HG03439 (cell line): ENCODE measurements around the gene LACC1.
A peak's percentile ranks its signal among the peaks of the same experiment; 100 is the strongest.

Experiments used
- ATAC-seq: cut with Tn5 transposase; IDR thresholded peaks from one replicate; pipeline ENCODE4 v1.9.1; 2021; ENCODE audit warnings: mild to moderate bottlenecking, moderate library complexity; ENCODE audit not compliant: unreplicated experiment

The LACC1 gene

GRCh38 chr13:43883631-43884030, 3.9 kb downstream of the LACC1 start:
- ATAC-seq = no peak

- ATAC-seq = no peak
These were observed 4.5 kb downstream of the LACC1 start for GRCh38 chr13:43884222-43884621.

- no peak for ATAC-seq
These were observed 14.7 kb downstream of the LACC1 start for GRCh38 chr13:43894438-43894837.

- no peak for ATAC-seq
These were observed 16.2 kb downstream of the LACC1 start for GRCh38 chr13:43895940-43896339.

GRCh38 chr13:43905435-43906031, 25.8 kb downstream of the LACC1 start:
- no peak for ATAC-seq

- no peak for ATAC-seq
These were observed 28.7 kb downstream of the LACC1 start for GRCh38 chr13:43908156-43909126.

GRCh38 chr13:43910856-43911255, 31.2 kb downstream of the LACC1 start:
- no peak for ATAC-seq

GRCh38 chr13:43911278-43911677, 31.6 kb downstream of the LACC1 start:
- no peak for ATAC-seq

GRCh38 chr13:43911871-43912270, 32.2 kb downstream of the LACC1 start:
- ATAC-seq = no peak

GRCh38 chr13:43915451-43915850, 35.7 kb downstream of the LACC1 start:
- no peak for ATAC-seq

GRCh38 chr13:43916828-43917227, 37.1 kb downstream of the LACC1 start:
- ATAC-seq = no peak

GRCh38 chr13:43918636-43919035, 38.9 kb downstream of the LACC1 start:
- ATAC-seq = no peak

GRCh38 chr13:43920965-43921674, 41.4 kb downstream of the LACC1 start:
- ATAC-seq = no peak

GRCh38 chr13:43924549-43925245, 45.0 kb downstream of the LACC1 start:
- ATAC-seq = peak; percentile 74

GRCh38 chr13:43929947-43930346, 50.2 kb downstream of the LACC1 start:
- ATAC-seq = no peak

GRCh38 chr13:43933378-43933777, 53.7 kb downstream of the LACC1 start:
- peak; percentile 100 for ATAC-seq

GRCh38 chr13:43934273-43934672, 54.6 kb downstream of the LACC1 start:
- no peak for ATAC-seq

- ATAC-seq = no peak
These were observed 56.2 kb downstream of the LACC1 start for GRCh38 chr13:43935878-43936277.

GRCh38 chr13:43936647-43937046, 56.9 kb downstream of the LACC1 start:
- no peak for ATAC-seq

GRCh38 chr13:43937839-43938238, 58.1 kb downstream of the LACC1 start:
- no peak for ATAC-seq

GRCh38 chr13:43938449-43938848, 58.7 kb downstream of the LACC1 start:
- no peak for ATAC-seq
